Measurements from ENCODE around the gene PEX12. TPM values are rescaled to one million over a fixed set of nuclear protein-coding genes. Genes with fewer than 3 reads are reported as not detected.
A peak's percentile ranks its signal among the peaks of the same experiment; 100 is the strongest.

The PEX12 gene
- total and polyA plus RNA-seq, 12 donors: 2.6 to 11.2 (median 8.3) TPM

- Histone ChIP-seq H3K9me3 (no peaks in the 10 kb centered on the region), H3K4me3 (peak within 1 kb of the TSS; percentile 58 to 90 (median 77)), H3K27ac (peak within 1 kb of the TSS; percentile 69 to 95 (median 91)), H3K27me3 (no peaks in the 10 kb centered on the region), H3K36me3 (peaks cover 0 to 4% (median 0%) of the 10 kb centered on the region in 9 donors), H3K4me1 (peaks cover 0 to 47% (median 23%) of the 10 kb centered on the region in 9 donors)
- intact Hi-C loops (cut with DNase I): no loop called here
- ATAC-seq (peak; percentile 95 to 98 (median 98)), DNase-seq (peak; percentile 93 to 94)
- WGBS, 2 donors: 0% methylated on average over 50 of the region's 50 CpGs
- TF ChIP-seq CTCF (IDR thresholded peaks at IDR 0.05): no peak
These were observed 8.9 kb upstream of the PEX12 start, which contains the start of gene AP2B1 for GRCh38 chr17:35587074-35587961. TSS of gene AP2B1 (plus strand) at chr17:35587322. CDS start at chr17:35594031, 6,709 bp downstream.

- TF ChIP-seq CTCF (IDR thresholded peaks at IDR 0.05): no peak
- H3K4me3 ChIP-seq: peak overlapping the region; percentile 58 to 90 (median 77)
- H3K4me1 ChIP-seq: peaks cover 0 to 40% (median 23%) of the 10 kb centered on the region in 9 donors
- H3K27ac ChIP-seq: peak overlapping the region; percentile 69 to 95 (median 91)
- ATAC-seq (peak in 6 of 8 donors; percentile 7 to 44 (median 25)), DNase-seq (no peak)
- no peaks in the 10 kb centered on the region for H3K9me3 ChIP-seq
- no peaks in the 10 kb centered on the region for H3K27me3 ChIP-seq
- intact Hi-C loops (cut with DNase I): no loop called here
- peaks cover 0 to 4% (median 0%) of the 10 kb centered on the region in 9 donors for H3K36me3 ChIP-seq
- 31 to 32% methylated on average over 7 of the region's 7 CpGs for WGBS, 2 donors
These were observed 8.2 kb upstream of the PEX12 start for GRCh38 chr17:35586569-35587073.

- Histone ChIP-seq H3K9me3 (no peaks in the 10 kb centered on the region), H3K27ac (no peak overlapping the region), H3K4me3 (no peak overlapping the region), H3K36me3 (no peaks in the 10 kb centered on the region), H3K4me1 (peaks cover 3 to 26% (median 22%) of the 10 kb centered on the region in 9 donors), H3K27me3 (no peaks in the 10 kb centered on the region)
- ATAC-seq (no peak), DNase-seq (no peak)
- TF ChIP-seq CTCF (IDR thresholded peaks at IDR 0.05): no peak
- 91 to 94% methylated on average over 1 of the region's 1 CpG for WGBS, 2 donors
- intact Hi-C loops (cut with DNase I): no loop called here
These were observed 5.7 kb upstream of the PEX12 start for GRCh38 chr17:35584061-35584460.

GRCh38 chr17:35578929-35579432, 610 bp upstream of the PEX12 start:
- peak overlapping the region; percentile 89 to 98 (median 93) for H3K27ac ChIP-seq
- intact Hi-C loops (cut with DNase I): no loop called here
- TF ChIP-seq CTCF (IDR thresholded peaks at IDR 0.05): no peak
- H3K9me3 ChIP-seq: no peaks in the 10 kb centered on the region
- H3K4me1 ChIP-seq: peaks cover 6 to 25% (median 22%) of the 10 kb centered on the region in 9 donors
- DNase-seq: no peak
- no peaks in the 10 kb centered on the region for H3K27me3 ChIP-seq
- 3 to 5% methylated on average over 11 of the region's 11 CpGs for WGBS, 2 donors
- H3K4me3 ChIP-seq: peak overlapping the region; percentile 46 to 97 (median 76)
- ATAC-seq: no peak
- H3K36me3 ChIP-seq: peaks cover 0 to 33% (median 6%) of the 10 kb centered on the region in 9 donors
